GM19238 (cell line): ENCODE measurements around the gene RNF152.
"Not testable (repeated sequence)": the region's sequence is repeated elsewhere in the genome, so short reads cannot be mapped to it uniquely, and the experiment has no call there.

Source experiments
- DNase-seq: peaks from one replicate; pipeline ENCODE4 v3.0.0; 2011; ENCODE audit warnings: low spot score; ENCODE audit not compliant: insufficient read length

RNF152 gene

DNA sequence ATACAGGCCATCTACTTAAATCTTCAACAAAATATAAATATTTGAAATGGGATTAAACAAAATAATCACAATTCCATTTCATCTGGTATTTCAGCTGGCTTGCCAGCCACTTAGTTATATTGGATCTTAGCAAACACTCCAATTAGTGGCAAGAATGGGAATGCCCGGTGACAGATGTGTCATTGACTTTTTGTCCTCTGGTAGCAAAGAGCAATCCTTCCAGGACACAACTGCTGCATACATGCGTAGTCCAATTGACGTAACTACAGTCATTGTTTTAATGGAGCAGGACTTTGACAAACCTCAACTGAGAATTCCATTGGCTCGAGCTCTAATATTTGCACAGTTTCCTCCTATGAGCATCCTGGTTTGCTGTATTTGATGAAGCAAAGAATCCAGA is 69.9 kb downstream of the RNF152 start:
- DNase-seq = no peak

- no peak for DNase-seq
Measured at GRCh38 chr18:61821748-61822147, 71.1 kb downstream of the RNF152 start.

DNA sequence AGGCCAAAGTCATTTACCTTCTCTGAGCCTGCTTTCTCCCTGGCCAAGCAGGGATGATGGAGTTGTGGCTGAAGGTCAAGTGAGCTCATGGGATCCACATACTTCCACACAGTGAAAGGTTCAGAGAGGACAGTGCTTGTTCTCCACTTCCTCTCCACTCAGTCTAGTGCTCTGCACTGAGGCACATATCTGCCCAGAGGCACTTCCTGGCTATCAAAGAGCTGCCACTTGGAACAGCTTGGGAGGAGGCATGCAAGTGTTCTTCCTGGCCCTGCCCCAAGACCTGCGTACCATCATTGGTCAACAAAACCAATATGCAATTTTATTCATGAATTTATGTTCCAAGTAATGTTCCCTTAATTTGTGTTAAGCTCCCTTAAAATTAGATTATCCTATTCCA is 71.9 kb downstream of the RNF152 start:
- no peak for DNase-seq

- no peak for DNase-seq
Measured at GRCh38 chr18:61817086-61817485, 75.7 kb downstream of the RNF152 start.

GRCh38 chr18:61815885-61816470 is 76.8 kb downstream of the RNF152 start:
- DNase-seq = no peak

DNA sequence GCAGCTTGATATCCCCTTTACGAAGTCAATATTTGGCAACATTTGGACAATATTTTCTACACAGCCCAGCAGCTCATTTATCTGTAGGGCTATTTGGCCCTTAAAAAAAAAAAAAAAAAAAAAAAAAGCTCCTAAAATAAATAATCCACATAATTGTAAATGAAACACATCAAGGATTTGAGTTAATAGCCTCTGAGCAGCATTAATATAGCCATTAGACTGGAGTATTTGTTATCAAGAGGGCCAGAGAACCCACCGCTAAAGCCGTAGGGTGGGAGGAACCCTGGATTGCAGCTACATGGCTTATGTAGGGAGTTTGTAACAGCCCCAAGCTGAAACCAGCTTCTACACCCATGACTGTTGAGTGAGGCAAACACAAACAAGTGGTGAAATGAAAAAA is 84.5 kb downstream of the RNF152 start:
- DNase-seq = no peak

- no peak for DNase-seq
Measured at GRCh38 chr18:61803393-61803792, 89.4 kb downstream of the RNF152 start.

DNA sequence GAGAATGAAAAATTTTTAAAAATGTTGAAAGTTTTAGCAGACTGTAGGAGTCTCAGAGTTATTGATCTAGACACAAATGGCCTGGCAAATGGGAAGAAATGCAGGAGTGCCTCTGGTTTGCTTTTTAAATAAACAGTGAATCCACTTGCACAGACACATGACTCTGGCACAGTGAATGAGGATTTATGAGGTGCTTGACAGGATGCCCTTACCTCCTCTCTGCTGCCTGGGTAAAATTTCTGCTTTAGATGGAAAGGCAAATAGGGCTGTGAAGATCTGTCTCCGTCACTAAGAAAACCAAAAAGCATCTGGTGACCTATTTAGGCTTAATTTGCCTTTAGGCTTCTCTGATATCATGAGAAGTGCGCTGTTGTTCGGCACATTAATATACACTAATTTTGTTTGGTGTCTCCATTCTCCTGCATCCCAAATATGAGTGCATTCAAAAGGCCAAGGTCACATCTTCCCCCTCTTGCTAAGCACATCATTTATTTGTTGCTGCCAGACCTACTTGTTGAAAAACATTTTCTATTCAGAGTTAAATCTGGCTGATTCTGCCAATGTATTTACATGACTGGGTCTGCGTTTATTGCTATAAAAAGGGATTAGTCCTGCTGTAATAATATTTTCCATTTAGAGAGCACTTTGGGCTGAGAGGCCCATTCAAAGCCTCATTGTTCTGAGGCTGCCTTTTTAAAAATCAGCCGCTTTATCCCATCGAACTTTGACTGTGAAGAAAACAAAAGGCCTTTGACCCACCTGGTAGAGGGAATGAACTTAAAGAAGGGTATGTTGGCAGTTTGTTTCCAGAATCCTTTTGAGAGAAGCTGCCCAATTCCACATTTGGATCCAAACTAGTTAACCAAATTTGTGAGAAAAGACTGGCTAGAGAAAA is 94.9 kb downstream of the RNF152 start:
- no peak for DNase-seq

DNA sequence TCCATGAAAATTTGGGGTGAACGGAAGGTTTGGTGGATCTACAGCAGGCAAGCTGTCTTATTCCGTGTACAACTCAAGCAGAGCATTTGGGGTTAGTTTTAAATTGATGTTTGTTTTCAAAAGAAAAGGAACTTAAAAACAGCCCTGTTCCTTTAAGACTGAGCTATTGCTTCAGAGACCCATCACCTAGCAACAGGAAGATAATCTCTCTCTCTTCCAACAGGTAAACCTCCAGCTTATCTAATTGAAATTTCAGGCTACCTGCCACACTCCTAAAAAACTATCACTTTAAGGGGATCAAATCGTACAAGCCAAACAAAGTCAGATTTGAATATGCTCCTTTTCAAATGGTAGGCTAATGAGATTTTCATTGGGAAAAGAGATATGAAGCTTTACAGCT is 101.8 kb downstream of the RNF152 start:
- DNase-seq = no peak

GRCh38 chr18:61787011-61787670 is 105.7 kb downstream of the RNF152 start:
- DNase-seq = not testable (repeated sequence)

DNA sequence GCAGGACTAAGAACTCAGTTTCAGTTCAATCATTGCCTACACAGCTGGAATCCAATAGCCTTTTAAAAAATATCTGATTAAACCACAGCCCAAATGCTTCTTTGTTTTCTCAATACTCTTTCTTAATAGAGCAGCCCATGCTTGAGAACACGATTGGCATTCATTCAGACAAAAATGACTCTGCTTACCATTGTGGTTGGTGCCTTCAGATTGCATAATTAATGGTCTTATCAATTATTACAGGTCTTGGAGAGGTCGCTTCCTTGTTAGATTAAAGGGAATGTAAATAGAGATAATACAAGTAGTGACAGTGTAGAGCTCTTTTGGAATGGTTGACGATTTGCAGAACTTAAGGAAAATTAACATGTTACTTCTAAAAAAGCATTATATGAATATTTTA is 107.2 kb downstream of the RNF152 start:
- DNase-seq = no peak

DNA sequence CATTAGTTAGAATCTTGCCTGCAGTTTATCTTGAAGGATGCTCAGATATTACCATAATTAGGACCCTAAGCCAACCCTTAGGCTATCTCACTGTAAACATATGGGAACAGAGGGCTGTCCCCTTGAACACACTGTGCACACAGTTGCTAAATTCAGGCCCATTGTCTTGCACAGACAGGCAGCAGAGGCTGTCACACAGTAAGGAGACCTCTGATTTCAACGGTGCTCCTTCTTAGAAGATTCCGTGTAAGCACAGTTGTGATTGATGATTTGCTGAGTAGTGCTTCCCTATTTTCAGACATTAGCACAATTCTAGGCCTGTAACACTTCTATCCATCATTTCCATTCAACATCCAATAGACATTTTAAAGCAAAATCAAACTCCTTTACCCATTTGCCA is 108.0 kb downstream of the RNF152 start:
- no peak for DNase-seq

- DNase-seq = no peak
Measured at GRCh38 chr18:61782545-61782944, 110.3 kb downstream of the RNF152 start.

GRCh38 chr18:61776201-61776600 is 116.6 kb downstream of the RNF152 start:
- not testable (repeated sequence) for DNase-seq

DNA sequence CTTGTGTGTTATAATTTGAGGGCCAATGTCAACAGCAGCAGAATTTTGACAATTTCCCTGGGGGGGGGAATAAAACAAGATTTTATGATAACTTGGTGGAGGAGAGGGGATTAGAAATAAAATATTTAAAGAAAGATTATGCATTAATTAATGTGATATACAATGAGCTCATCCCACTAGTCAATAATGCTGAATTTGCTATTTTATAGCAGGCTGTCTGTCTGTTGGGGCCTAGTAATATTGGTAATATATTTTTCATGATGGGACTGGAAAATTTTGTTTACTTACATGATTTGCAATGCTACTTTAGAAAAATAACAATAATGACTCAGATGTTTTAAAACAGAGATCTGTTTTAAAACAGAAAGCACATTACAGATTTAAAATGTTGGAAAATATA is 118.0 kb downstream of the RNF152 start:
- DNase-seq = no peak

DNA sequence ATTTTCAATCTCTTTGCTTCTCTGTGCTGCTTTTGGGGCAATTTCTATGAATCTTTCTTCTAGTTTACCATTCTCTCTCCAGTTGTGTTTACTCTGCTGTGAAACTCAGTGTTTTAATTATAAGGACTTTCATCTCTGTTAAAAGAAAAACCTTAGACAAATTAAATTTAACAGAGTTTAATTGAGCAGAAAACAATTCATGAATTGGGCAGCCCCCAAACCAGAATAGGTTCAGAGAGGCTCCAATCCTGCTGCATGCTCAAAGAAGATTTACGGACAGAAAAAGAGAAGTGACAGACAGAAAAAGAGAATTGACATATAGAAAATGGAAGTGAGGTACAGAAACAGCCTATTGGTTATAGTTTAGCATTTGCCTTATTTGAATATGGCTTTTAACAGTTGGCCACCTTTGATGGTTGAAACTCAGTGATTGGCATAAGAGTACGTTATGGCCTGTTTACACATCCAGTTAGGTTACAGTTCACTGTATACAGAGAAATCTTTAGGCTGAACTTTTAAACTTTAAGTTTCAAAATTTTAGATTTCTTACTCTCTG is 120.4 kb downstream of the RNF152 start:
- no peak for DNase-seq

GRCh38 chr18:61771861-61772260 is 120.9 kb downstream of the RNF152 start:
- DNase-seq = no peak

GRCh38 chr18:61770279-61770678 is 122.5 kb downstream of the RNF152 start:
- DNase-seq = no peak

DNA sequence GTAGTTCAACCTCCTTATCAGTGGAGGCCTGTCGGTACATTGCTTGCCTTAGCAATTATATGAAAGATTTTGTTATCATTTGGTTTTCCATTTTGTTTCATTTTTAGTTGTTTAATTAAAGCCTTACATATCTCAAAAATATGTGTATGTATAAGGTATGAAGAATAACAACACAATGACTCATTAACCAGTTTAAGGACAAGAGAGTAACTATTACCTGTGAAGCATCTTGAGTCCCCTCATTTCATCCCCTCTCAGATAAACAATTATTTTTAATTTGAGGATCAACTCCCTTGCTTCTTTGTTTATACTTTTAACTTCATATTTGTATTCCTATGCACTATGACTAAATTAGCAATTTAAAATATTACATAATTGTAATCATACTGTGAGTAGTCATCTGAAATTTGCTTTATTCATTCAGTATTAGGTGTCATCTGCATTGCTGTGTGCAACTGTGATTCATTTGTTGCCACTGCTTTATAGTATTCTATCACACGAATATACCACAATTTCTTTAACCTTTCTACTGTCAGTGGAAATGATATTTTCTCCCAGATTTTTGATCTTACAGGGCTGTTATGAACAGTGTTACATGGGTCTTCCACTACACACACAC is 126.4 kb downstream of the RNF152 start:
- no peak for DNase-seq

DNA sequence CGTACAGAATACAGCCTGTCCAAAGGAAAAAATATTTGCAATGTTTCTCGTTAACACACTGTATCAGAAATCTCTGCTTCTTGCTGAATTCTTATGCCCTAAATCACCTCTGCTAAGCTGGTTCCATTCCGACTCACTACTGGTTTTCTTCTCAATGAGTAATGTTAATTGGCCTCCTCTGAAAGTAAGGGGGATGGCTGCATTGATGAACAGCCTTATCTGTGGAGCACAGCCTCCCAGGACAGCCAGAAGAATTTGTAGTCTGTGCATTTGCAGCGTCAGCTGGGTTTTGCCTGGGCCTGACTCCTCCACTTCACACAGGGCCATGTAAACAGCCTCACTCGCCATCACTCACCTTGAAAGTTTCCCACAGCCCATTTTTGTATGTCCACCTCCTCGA is 127.7 kb downstream of the RNF152 start:
- no peak for DNase-seq

GRCh38 chr18:61764381-61764780 is 128.4 kb downstream of the RNF152 start:
- no peak for DNase-seq

- no peak for DNase-seq
Measured at GRCh38 chr18:61761875-61762274, 130.9 kb downstream of the RNF152 start.
